GM18507 (cell line): ENCODE results near the gene KCMF1.
"Not testable (repeated sequence)": the region's sequence is repeated elsewhere in the genome, so short reads cannot be mapped to it uniquely, and the experiment has no call there.

Experiments
- DNase-seq: peaks from one replicate; pipeline ENCODE4 v3.0.0; 2011; ENCODE audit warnings: low read depth; ENCODE audit not compliant: insufficient read length; ENCODE audit errors: extremely low spot score
- FAIRE-seq: peaks from 2 replicates; lab custom pipeline; 2011; peaks lifted over from hg19 to GRCh38; lab: Jason Lieb, UNC

KCMF1 gene

DNA sequence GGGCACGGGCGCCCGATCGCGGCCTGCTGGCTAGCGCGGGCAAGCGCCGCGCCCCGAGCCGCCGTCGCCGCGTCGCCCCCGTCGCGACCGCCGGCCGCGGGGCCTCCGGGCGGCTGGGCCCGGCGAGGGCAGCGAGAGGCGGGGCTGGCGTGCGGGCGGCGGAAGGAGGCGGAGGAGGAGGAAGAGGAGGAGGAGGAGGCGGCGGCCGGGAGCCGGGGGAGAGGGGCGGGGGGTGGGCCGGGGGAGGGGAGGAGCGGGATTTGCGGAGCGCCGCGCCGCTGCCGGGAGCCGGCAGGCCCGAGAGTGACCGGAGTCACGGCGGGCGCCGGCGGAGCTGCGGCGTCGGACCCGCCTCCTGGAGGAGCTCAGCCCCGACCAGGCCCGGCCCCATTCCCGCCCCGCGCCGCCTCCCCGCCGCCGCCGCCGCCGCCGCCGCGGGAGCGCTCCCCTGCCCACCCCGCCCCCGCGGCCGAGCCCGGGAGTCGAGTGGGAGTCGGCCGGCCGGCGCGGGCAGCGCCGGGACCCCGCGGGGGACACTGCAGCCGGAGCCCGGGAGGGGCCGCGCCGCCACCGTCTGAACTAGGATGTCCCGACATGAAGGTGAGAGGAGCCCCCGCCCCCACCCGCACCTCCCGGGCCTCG is at the start of gene KCMF1:
Gene KCMF1 (plus strand): TSS at position 294 of the 642 bp plus-strand sequence. CDS start 291 bp downstream, at position 585.
- no peak for FAIRE-seq
- peak; percentile 52 for DNase-seq

GRCh38 chr2:84923009-84923408 is 48.0 kb upstream of the KCMF1 start:
- no peak for FAIRE-seq

GRCh38 chr2:84924173-84925106 is 46.5 kb upstream of the KCMF1 start:
- peak; percentile 77 for FAIRE-seq
- no peak for DNase-seq

More at GRCh38 chr2:84923009-84923408, 48.0 kb upstream of the KCMF1 start:
- DNase-seq = no peak

DNA sequence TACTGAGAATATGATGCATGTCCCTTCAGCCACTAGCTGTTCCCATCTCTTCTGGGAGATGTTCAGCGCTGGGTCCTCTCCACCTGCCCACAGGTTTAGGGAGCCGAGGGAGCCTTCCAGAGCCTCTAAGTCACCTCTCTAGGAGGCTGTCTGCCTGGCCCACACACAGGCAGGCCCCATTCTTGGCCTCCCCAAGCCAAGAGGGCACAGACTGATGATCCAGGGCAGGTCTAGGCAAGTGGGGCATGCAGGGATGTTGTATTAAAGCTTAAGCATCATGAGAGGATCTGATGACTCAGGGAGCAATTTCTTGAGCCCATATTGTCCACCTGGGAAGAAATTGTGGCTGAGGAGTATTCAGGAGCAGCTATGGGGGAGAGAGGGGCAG is 45.6 kb upstream of the KCMF1 start:
- DNase-seq = no peak
- no peak for FAIRE-seq

DNA sequence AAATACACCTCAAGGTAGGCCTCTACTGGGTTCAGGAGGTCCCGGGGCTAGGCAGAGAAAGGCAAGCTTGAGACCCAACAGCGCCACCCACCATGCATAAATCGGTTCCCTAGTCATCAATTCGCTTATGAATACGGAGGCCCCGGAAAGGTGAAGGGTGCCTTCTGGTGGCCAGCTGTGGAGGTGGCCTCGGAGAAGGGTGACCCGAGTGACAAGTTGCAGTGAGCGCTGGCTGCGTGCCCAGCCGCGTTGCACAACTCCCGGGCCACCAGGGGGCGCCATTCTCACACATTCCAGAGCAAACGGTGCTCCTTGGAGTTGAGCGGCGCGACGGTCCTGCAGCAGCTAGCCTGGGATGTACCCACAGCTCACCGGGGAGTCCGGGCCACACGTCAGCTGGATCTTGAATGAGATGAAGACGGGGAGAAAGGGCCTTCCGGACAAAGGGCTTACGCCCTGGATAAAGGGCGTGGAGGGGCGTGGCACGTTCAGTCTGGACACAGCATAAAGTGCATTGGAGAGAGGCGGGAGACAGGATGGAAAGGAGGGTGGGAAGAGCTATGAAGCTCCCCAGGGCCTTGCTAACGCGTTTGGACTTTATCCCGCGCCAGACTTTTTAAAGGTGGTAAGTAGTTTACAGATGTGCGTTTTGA is 45.1 kb upstream of the KCMF1 start:
- FAIRE-seq = peak; percentile 98

DNA sequence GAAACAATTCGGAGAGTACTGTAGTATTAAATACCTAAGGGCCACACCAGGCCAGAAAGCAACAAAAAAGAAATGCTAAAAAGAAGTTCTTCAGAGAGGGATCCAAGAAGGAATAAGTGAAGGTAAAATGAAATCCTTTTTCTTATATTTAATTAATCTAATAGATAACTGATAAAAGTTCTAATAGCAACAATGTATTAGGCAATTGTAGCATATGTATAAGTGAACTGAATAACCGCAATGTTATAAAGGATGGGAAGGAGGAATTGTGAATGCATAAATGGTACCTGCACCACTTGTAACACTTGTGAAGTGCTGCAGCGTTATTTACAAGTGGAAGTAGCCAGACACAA is 43.7 kb upstream of the KCMF1 start:
- FAIRE-seq (no peak), DNase-seq (no peak)

More for the DNA sequence above, 45.1 kb upstream of the KCMF1 start:
- no peak for DNase-seq

- DNase-seq (no peak), FAIRE-seq (peak; percentile 79)
Measured at GRCh38 chr2:84931384-84931821, 39.6 kb upstream of the KCMF1 start.

GRCh38 chr2:84938194-84938879 is 32.6 kb upstream of the KCMF1 start:
- DNase-seq = no peak
- peak; percentile 80 for FAIRE-seq

DNA sequence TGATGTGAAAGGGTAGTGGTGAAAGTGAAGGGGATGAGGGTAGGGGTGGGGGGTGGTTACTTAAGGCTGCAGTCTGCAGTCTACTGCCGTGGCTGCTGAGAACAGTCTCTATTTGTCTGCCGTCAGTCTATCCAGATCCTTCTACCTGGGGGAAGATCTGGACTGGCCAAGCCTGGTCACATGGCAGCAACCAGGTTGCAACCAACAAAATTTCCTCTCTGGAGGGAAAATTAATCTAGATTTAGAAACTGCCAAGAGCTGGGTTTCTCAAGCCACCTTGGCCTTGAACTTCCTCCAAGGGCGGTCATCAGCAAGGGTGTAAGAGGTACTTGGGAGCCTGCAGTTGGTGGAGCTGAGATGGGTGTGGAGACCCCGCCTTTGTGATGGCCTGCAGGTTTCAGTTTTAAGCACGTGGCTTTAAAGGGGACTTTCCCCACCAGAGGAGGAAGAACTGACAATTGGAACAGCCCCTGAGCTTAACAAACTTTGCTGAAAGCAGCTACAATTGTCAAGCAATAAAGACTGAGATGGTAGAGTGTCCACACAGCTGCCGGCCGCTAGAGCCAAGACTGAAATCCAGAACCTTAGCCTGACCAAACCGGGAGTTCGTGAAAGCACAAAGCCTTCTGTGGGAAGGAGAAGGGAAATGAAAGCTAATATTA is 31.4 kb upstream of the KCMF1 start:
- no peak for DNase-seq
- peak; percentile 98 for FAIRE-seq

DNA sequence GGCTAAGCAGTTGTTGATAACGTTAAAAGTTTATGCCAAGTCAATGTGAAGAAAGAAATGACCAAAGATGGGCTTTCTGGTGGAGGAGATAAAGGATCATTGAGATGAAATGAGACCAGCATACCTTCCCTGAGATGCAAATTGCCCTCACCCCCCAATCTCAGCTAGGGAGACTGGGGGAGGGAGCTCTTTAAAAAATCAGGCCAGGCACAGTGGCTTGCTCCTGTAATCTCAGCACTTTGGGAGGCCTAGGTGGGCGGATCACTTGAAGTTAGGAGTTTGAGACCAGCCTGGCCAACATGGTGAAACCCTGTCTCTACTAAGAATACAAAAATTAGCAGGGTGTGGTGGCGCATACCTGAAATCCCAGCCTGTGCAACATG is 30.9 kb upstream of the KCMF1 start:
- DNase-seq (no peak), FAIRE-seq (no peak)

GRCh38 chr2:84940831-84941412 is 30.0 kb upstream of the KCMF1 start:
- FAIRE-seq = no peak
- no peak for DNase-seq

DNA sequence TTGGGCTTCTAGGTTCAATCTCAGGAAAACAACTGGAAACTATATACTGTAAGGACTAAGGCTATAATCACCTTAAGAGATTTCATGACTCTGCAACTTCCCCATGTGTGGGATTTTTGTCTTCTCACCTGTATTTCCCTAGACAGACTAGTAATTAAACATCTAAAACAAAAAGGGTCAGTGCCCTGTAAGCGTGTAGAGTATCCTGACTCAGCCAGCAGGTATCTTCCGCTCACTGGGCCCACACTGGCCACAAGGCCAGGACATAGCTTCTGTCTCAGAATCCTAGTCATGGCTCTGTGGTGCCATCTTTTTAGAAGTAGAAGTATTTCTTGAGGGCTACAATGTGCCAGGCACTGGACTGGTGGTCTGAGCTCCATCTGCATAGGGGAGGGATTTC is 28.8 kb upstream of the KCMF1 start:
- DNase-seq = no peak

GRCh38 chr2:84942964-84943421 is 28.0 kb upstream of the KCMF1 start:
- FAIRE-seq (peak; percentile 93), DNase-seq (no peak)

More for the DNA sequence above, 28.8 kb upstream of the KCMF1 start:
- no peak for FAIRE-seq

DNA sequence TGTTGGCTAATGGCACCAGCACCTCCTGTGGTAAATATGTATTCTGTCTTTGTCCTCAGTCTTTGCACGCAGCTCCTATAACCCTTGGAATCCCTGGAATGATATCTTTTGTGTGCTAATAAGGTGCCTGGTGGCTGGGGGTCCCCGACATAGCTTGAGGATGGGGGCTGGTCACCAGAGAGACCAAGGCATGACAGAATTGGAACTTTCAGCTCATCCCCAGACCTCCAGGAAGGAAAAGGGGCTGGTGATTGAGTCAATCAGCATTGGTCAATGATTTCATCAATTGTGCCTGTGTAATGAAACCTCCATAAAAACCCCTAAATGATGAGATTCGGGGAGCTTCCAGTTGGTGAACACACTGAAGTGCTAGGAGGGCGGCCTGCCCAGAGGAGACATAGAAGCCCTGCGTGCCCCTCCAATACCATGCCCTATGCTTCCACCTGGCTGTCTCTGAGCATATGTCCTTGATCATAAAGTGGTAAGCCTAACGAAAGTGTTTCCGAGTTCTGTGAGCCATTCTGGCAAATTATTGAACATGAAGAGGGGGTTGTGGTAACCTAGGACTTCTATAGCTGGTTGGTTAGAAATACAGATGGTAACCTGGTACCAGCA is 26.6 kb upstream of the KCMF1 start:
- FAIRE-seq (peak; percentile 5), DNase-seq (no peak)

- not testable (repeated sequence) for DNase-seq, FAIRE-seq
Measured at GRCh38 chr2:84945838-84946203, 25.1 kb upstream of the KCMF1 start.

DNA sequence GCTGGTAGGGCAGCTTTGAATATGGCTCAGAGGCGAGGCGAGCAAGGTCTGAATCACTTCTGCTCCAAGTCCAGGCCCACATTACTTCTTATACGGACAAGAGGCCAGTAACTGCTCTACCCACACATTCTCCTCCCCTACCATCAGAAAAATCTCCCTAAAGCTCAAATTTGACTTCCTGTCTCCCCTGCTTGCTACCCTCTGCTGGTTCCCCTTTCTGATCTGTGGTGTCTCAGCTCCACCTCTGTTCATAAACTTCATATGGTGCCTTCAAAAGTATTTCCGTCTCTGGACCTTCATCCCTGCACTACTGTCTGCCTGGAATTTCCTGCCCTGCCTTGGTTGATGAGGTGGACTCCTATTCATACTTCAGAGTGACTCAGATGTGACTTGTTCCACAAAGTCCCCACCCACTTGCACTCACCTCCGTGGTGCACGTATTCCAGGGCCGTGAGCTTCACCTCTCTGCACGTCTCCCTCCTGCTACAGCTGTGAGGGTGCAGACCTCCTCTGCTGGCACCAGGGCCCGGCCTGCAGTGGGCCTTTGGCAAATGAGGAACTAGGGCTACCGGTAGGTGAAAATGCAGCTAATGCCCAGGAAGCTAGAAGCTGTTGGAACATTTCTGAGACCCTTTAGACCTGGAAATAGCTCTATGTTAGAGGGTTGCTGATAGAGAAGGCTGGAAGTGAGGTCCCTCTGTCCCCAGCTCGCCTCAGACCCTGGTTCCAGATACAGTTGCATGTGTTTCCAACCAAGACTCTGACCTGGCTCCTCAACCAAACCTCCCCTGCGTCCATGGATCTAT is 24.6 kb upstream of the KCMF1 start:
- DNase-seq = no peak

DNA sequence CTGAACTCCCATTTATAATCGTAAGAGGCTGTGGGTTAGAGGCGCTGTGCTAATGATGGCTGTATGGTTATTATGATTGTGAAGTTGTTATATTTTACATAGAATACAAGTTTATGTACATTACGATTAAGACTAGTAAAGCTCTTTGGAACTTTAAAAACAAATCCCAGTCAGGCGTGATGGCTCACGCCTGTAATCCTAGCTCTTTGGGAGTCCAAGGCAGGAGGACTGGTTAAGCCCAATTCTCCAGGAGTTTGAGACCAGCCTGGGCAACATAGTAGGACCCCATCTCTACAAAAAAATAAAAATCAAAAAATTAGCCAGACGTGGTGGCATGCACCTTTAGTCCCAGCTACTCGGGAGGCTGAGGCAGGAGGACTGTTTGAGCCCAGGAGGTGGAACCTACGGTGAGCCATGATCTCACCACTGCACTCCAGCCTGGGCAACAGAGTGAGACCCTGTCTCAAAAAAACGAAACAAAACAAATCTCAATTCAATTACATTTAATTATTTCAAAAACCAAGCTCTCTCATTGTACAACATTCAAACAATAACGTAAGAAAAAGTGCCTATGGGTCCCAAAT is 23.9 kb upstream of the KCMF1 start:
- FAIRE-seq (no peak), DNase-seq (no peak)

More for the DNA sequence above, 24.6 kb upstream of the KCMF1 start:
- peak; percentile 85 for FAIRE-seq
